Measurements from ENCODE around the gene TCN2.

- TF ChIP-seq, protein P1, sequence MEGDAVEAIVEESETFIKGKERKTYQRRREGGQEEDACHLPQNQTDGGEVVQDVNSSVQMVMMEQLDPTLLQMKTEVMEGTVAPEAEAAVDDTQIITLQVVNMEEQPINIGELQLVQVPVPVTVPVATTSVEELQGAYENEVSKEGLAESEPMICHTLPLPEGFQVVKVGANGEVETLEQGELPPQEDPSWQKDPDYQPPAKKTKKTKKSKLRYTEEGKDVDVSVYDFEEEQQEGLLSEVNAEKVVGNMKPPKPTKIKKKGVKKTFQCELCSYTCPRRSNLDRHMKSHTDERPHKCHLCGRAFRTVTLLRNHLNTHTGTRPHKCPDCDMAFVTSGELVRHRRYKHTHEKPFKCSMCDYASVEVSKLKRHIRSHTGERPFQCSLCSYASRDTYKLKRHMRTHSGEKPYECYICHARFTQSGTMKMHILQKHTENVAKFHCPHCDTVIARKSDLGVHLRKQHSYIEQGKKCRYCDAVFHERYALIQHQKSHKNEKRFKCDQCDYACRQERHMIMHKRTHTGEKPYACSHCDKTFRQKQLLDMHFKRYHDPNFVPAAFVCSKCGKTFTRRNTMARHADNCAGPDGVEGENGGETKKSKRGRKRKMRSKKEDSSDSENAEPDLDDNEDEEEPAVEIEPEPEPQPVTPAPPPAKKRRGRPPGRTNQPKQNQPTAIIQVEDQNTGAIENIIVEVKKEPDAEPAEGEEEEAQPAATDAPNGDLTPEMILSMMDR (IDR thresholded peaks at IDR 0.05): no peak
- TF ChIP-seq EZH2phosphoT487 (IDR thresholded peaks at IDR 0.05) (no peak), EZH2 (IDR thresholded peaks at IDR 0.05) (no peak)
Measured at GRCh38 chr22:30628491-30628890, 21.5 kb downstream of the TCN2 start.

Data from neural progenitor cell (in vitro differentiated cells).